Fibroblast of skin of scalp (primary cell): ENCODE results near the gene TERF2IP. TPM values are rescaled to one million over a fixed set of nuclear protein-coding genes. Genes with fewer than 3 reads are reported as not detected.

Experiments
- DNase-seq: peaks from one replicate; pipeline ENCODE4 v3.0.0-alpha.2; 2013
- polyA plus RNA-seq, 2 experiments: library from polyadenylated mRNA; unstranded; fragments of 120-200 nt; gene quantifications; one replicate each; pipeline ENCODE4 v1.2.1, GENCODE V29; 2013; ENCODE audit not compliant: insufficient read length in 2 of 2

The TERF2IP gene, protein sequence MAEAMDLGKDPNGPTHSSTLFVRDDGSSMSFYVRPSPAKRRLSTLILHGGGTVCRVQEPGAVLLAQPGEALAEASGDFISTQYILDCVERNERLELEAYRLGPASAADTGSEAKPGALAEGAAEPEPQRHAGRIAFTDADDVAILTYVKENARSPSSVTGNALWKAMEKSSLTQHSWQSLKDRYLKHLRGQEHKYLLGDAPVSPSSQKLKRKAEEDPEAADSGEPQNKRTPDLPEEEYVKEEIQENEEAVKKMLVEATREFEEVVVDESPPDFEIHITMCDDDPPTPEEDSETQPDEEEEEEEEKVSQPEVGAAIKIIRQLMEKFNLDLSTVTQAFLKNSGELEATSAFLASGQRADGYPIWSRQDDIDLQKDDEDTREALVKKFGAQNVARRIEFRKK
- polyA plus RNA-seq (2013, experiment 1 of 2; ENCODE audit: insufficient read length): 52.9 TPM
- 59.1 TPM for polyA plus RNA-seq (2013, experiment 2 of 2; ENCODE audit: insufficient read length)

- DNase-seq: peak; percentile 94
Measured at GRCh38 chr16:75647492-75648264, at the start of gene TERF2IP, which contains the start of gene KARS1. Gene TERF2IP (plus strand): TSS chr16:75647773. CDS start chr16:75647883, 110 bp downstream. Gene KARS1 (minus strand): TSS chr16:75647665. CDS start chr16:75647639, 26 bp downstream.

- DNase-seq: no peak
Measured at GRCh38 chr16:75599452-75600277, 47.9 kb upstream of the TERF2IP start.

- no peak for DNase-seq
Measured at GRCh38 chr16:75603241-75603640, 44.3 kb upstream of the TERF2IP start.

DNA sequence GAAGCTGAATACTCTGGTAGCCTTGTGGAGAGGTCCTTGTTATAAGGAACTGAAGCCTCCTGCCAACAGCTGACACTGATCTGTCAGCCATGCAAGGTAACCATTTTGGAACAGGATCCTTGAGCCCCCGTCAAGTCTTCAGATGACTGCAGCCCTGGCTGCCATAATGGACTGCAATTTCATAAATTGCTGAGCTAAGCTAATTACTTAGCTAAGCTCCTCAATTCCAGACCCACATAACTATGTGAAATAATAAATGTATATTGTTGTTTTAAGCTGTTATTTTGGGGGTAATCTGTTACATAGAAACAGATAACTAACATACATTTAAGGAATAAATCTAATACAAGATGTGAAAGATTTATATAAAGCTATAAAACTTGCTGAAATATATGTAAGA, 41.1 kb upstream of the TERF2IP start:
- no peak for DNase-seq

GRCh38 chr16:75614066-75614897, 33.3 kb upstream of the TERF2IP start:
- DNase-seq: peak; percentile 46

GRCh38 chr16:75615619-75616018, 32.0 kb upstream of the TERF2IP start:
- no peak for DNase-seq

GRCh38 chr16:75616521-75617010, 31.0 kb upstream of the TERF2IP start:
- DNase-seq: no peak

GRCh38 chr16:75617121-75617520, 30.5 kb upstream of the TERF2IP start:
- no peak for DNase-seq

DNA sequence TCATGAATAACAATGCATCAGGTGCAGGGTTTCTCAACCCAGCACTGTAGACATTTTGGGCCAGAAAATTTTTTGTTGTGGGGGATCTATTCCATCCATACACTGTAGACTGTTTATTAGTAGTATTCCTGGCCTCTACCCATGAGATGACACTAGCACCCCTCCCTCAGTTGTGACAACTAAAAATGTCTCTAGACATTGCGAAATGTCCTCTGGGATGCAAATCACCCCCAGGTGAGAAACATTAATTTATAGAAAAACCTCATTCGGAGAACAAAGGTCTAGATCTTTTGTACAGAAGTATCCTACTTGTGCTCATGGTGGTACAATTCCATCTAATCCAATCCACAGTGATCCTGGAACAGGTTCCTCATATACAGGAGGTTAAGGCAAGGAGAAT, 28.8 kb upstream of the TERF2IP start:
- no peak for DNase-seq

DNA sequence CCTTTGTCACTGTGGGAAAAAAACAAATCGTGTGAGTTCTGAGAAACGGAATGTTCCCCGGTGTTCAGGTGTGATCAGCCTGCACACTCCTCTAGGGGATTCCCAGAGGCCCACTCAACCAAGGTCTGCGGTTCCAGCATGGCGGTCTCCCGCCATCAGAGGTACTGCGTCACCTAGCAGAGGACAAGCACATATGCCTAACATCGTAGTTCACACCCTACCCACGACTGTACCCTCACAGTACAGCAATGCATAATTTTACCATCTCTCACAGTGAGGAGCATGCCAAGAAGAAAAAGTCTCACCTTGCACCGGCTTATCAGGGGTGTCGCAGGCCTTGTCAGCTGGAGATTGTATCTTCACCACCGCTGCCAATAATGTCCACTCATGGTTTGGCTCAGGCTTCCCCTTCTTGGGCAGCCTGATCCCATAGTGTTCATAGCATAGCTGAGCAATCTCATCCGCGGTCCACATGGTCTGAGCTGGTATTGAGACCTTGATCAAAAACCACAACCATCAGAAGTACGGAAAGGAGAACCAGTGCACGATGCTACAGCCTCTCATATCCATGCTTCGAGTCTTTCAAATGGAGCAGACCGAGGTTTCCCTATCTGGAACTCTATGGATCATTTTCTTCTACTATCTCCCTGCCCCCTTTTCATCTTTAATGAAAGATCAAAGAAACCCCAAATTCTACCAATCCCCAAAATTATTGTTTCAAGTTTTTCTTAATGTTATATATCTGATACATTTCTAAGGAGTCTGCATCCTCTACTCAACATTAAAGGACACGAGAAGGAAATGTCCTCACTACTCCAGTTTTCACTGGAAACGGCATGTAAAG, 27.0 kb upstream of the TERF2IP start:
- DNase-seq: no peak

- DNase-seq: peak; percentile 26
Measured at GRCh38 chr16:75621170-75621477, 26.4 kb upstream of the TERF2IP start.

- peak; percentile 98 for DNase-seq
Measured at GRCh38 chr16:75622761-75623605, 24.6 kb upstream of the TERF2IP start, which contains the start of gene ADAT1. Gene ADAT1 (minus strand): TSS chr16:75623281. CDS start chr16:75620799, 2,482 bp downstream.

GRCh38 chr16:75624921-75625334, 22.6 kb upstream of the TERF2IP start:
- no peak for DNase-seq

DNA sequence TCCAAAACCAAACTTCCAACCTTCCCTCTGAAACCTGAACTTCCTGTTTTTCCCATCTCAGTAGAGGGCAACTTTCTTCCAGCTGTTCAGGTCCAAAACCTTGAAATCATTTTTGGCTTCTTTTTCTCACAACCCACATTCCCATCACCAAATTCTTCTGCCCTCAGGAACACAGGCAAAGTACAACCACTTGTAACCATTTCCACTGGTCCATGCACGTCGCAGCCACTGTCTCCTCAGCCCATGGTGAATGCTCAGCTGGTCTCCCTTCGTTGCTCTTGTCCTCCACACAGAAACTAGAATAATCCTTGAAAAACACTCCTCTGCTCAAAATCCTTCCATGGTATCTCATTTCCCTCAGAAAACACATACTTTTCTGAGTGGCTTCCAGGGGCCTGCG, 20.8 kb upstream of the TERF2IP start:
- no peak for DNase-seq

DNA sequence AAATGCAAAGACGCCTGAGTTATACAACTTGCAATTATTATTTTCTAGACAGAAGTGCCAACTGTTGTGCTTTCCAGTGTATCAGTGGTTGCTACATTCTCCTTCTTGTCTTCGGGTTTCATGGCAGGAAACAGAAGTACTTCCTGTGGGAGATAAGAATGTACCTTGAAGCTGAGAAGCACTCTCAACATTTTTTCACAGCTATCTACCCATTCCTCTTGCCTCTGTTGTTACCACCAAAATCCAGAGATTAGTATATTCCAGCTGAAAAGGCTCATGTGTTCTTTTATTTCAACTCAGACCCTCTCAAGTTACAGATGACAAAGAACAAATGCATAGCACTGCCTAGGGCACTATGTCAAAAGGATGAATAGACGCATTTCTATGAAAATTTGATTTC, 19.7 kb upstream of the TERF2IP start:
- DNase-seq: no peak

GRCh38 chr16:75628351-75628750, 19.2 kb upstream of the TERF2IP start:
- DNase-seq: no peak

- no peak for DNase-seq
Measured at GRCh38 chr16:75629132-75629531, 18.4 kb upstream of the TERF2IP start.

GRCh38 chr16:75630052-75630451, 17.5 kb upstream of the TERF2IP start:
- DNase-seq: no peak

GRCh38 chr16:75632857-75633256, 14.7 kb upstream of the TERF2IP start:
- DNase-seq: no peak

- no peak for DNase-seq
Measured at GRCh38 chr16:75635036-75635435, 12.5 kb upstream of the TERF2IP start.
